WERI-Rb-1 (cell line): ENCODE results near the gene ZNF839.

ENCODE experiments used
- DNase-seq: peaks from one replicate; pipeline ENCODE4 v3.0.0-alpha.2; 2020
- H3K27ac ChIP-seq: fragments of 250-450 bp; sonication (Bioruptor Pico); 2 replicates; pipeline ENCODE4 v1.5.1; 2020; ENCODE audit warnings: mild to moderate bottlenecking, moderate library complexity
- H3K27me3 ChIP-seq: fragments of 250-450 bp; sonication (Bioruptor Pico); 2 replicates; pipeline ENCODE4 v1.5.1; 2021; ENCODE audit warnings: mild to moderate bottlenecking, low read depth, moderate library complexity; ENCODE audit not compliant: insufficient read depth, severe bottlenecking
- H3K36me3 ChIP-seq: fragments of 250-450 bp; sonication (Bioruptor Pico); 2 replicates; pipeline ENCODE4 v1.5.1; 2020; ENCODE audit warnings: mild to moderate bottlenecking, moderate library complexity
- H3K4me3 ChIP-seq: 2 replicates; pipeline ENCODE4 v1.5.1; 2011; ENCODE audit warnings: low read depth, mild to moderate bottlenecking, control low read depth, low read length
- H3K9me3 ChIP-seq: fragments of 250-450 bp; sonication (Bioruptor Pico); 2 replicates; pipeline ENCODE4 v1.5.1; 2021; ENCODE audit warnings: mild to moderate bottlenecking, moderate library complexity; ENCODE audit not compliant: severe bottlenecking
- TF ChIP-seq, protein P1 (sequence below): IDR thresholded peaks from 2 replicates; pipeline ENCODE4 v1.5.1; 2011; ENCODE audit warnings: low read depth, mild to moderate bottlenecking, control low read depth, inconsistent platforms, low read length

ZNF839 gene

DNA sequence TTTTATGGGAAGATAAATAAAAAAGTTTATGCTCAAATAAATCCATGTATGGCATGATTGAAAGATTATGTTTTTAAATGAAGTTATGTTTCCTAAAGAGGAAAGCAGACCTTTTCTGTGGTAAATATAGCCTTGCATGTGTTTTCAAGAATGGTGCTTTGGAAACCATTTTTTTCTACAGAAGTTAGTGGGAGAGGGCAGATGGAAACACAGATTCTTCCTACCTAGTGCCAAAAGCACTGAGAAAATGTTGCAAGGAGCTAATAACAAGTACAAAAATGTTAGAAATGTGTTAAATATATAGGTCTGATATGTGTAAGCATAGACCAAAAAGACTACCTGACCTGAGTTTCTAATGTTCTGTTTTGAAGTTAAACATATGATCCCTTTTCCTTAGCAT, 67.5 kb downstream of the ZNF839 start:
- TF ChIP-seq, protein P1, sequence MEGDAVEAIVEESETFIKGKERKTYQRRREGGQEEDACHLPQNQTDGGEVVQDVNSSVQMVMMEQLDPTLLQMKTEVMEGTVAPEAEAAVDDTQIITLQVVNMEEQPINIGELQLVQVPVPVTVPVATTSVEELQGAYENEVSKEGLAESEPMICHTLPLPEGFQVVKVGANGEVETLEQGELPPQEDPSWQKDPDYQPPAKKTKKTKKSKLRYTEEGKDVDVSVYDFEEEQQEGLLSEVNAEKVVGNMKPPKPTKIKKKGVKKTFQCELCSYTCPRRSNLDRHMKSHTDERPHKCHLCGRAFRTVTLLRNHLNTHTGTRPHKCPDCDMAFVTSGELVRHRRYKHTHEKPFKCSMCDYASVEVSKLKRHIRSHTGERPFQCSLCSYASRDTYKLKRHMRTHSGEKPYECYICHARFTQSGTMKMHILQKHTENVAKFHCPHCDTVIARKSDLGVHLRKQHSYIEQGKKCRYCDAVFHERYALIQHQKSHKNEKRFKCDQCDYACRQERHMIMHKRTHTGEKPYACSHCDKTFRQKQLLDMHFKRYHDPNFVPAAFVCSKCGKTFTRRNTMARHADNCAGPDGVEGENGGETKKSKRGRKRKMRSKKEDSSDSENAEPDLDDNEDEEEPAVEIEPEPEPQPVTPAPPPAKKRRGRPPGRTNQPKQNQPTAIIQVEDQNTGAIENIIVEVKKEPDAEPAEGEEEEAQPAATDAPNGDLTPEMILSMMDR = no peak
- Histone ChIP-seq H3K9me3 (no peaks in the 10 kb centered on the region), H3K27ac (no peak overlapping the region), H3K4me3 (no peak overlapping the region), H3K36me3 (no peaks in the 10 kb centered on the region; the same call in 1 of the 2 replicates), H3K27me3 (no peaks in the 10 kb centered on the region)
- no peak for DNase-seq

- Histone ChIP-seq H3K9me3 (no peaks in the 10 kb centered on the region), H3K4me3 (no peak overlapping the region), H3K36me3 (no peaks in the 10 kb centered on the region), H3K27me3 (no peaks in the 10 kb centered on the region), H3K27ac (no peak overlapping the region)
- DNase-seq = no peak
- TF ChIP-seq, protein P1 = no peak
These were observed 69.7 kb downstream of the ZNF839 start for GRCh38 chr14:102389246-102389645.

- H3K4me3 ChIP-seq = no peak overlapping the region
- H3K27me3 ChIP-seq = no peaks in the 10 kb centered on the region
- H3K36me3 ChIP-seq = no peaks in the 10 kb centered on the region
- no peak for DNase-seq
- no peaks in the 10 kb centered on the region for H3K9me3 ChIP-seq
- TF ChIP-seq, protein P1 = no peak
- H3K27ac ChIP-seq = no peak overlapping the region
These were observed 70.7 kb downstream of the ZNF839 start for GRCh38 chr14:102390064-102390855.
